Measurements from ENCODE around the gene PTPN23.
"Not testable (repeated sequence)": the region's sequence is repeated elsewhere in the genome, so short reads cannot be mapped to it uniquely, and the experiment has no call there.

Gene PTPN23

GRCh38 chr3:47380601-47381316 lies at the start of gene PTPN23:
Gene PTPN23, plus strand, starts transcription at chr3:47381021. Its CDS starts 76 bp downstream, at chr3:47381097.
- in situ Hi-C loops (cut with HindIII; ENCODE audit: low sequenced_read_pairs): no loop called here

GRCh38 chr3:47333907-47334306 lies 46.9 kb upstream of the PTPN23 start:
- in situ Hi-C loops (cut with HindIII; ENCODE audit: low sequenced_read_pairs): no loop called here

GRCh38 chr3:47337656-47338055 lies 43.2 kb upstream of the PTPN23 start:
- in situ Hi-C loops (cut with HindIII; ENCODE audit: low sequenced_read_pairs): loop anchor here (5.0 kb wide), 1 partner anchor 90 kb away; no protein-coding TSS in a partner anchor

GRCh38 chr3:47339951-47340350 lies 40.9 kb upstream of the PTPN23 start:
- in situ Hi-C loops (cut with HindIII; ENCODE audit: low sequenced_read_pairs): loop anchor here (5.0 kb wide), 1 partner anchor 93 kb away; no protein-coding TSS in a partner anchor

- in situ Hi-C loops (cut with HindIII; ENCODE audit: low sequenced_read_pairs): no loop called here
These were observed 40.0 kb upstream of the PTPN23 start for GRCh38 chr3:47340866-47341265.

GRCh38 chr3:47342151-47342550 lies 38.7 kb upstream of the PTPN23 start:
- in situ Hi-C loops (cut with HindIII; ENCODE audit: low sequenced_read_pairs): no loop called here

GRCh38 chr3:47342812-47343211 lies 38.0 kb upstream of the PTPN23 start:
- in situ Hi-C loops (cut with HindIII; ENCODE audit: low sequenced_read_pairs): no loop called here

GRCh38 chr3:47343471-47343971 lies 37.3 kb upstream of the PTPN23 start:
- in situ Hi-C loops (cut with HindIII; ENCODE audit: low sequenced_read_pairs): no loop called here

- in situ Hi-C loops (cut with HindIII; ENCODE audit: low sequenced_read_pairs): no loop called here
These were observed 35.9 kb upstream of the PTPN23 start for GRCh38 chr3:47344971-47345370.

- in situ Hi-C loops (cut with HindIII; ENCODE audit: low sequenced_read_pairs): no loop called here
These were observed 33.5 kb upstream of the PTPN23 start for GRCh38 chr3:47347217-47347801.

GRCh38 chr3:47348411-47349154 lies 32.2 kb upstream of the PTPN23 start:
- in situ Hi-C loops (cut with HindIII; ENCODE audit: low sequenced_read_pairs): no loop called here

- in situ Hi-C loops (cut with HindIII; ENCODE audit: low sequenced_read_pairs): no loop called here
These were observed 25.8 kb upstream of the PTPN23 start for GRCh38 chr3:47355010-47355409.

- in situ Hi-C loops (cut with HindIII; ENCODE audit: low sequenced_read_pairs): no loop called here
These were observed 24.6 kb upstream of the PTPN23 start for GRCh38 chr3:47356201-47356600.

- in situ Hi-C loops (cut with HindIII; ENCODE audit: low sequenced_read_pairs): no loop called here
These were observed 21.5 kb upstream of the PTPN23 start for GRCh38 chr3:47359323-47359722.

- in situ Hi-C loops (cut with HindIII; ENCODE audit: low sequenced_read_pairs): not testable (repeated sequence)
These were observed 20.7 kb upstream of the PTPN23 start for GRCh38 chr3:47360110-47360517.

GRCh38 chr3:47362701-47363100 lies 18.1 kb upstream of the PTPN23 start:
- in situ Hi-C loops (cut with HindIII; ENCODE audit: low sequenced_read_pairs): no loop called here

- in situ Hi-C loops (cut with HindIII; ENCODE audit: low sequenced_read_pairs): no loop called here
These were observed 15.3 kb upstream of the PTPN23 start for GRCh38 chr3:47365213-47366153.

- in situ Hi-C loops (cut with HindIII; ENCODE audit: low sequenced_read_pairs): no loop called here
These were observed 14.0 kb upstream of the PTPN23 start for GRCh38 chr3:47366833-47367232.

GRCh38 chr3:47367631-47368030 lies 13.2 kb upstream of the PTPN23 start:
- in situ Hi-C loops (cut with HindIII; ENCODE audit: low sequenced_read_pairs): no loop called here

- in situ Hi-C loops (cut with HindIII; ENCODE audit: low sequenced_read_pairs): not testable (repeated sequence)
These were observed 10.8 kb upstream of the PTPN23 start for GRCh38 chr3:47370020-47370419.
